Calu3 (cell line): Measurements from ENCODE around the gene TMEM212. TPM values are rescaled to one million over a fixed set of nuclear protein-coding genes. Genes with fewer than 3 reads are reported as not detected.

ENCODE experiments used
- BruUV-seq: library from RNA; stranded (reverse); fragments of 400-500 nt; replicated peaks from 2 replicates; lab custom pipeline; 2021; lab: Mats Ljungman, UMichigan
- CTCF ChIA-PET: fragments of 300-600 bp; sonication (Branson Sonifier 250); formaldehyde crosslinking; loops from one replicate; lab custom pipeline; 2022; ENCODE audit warnings: antibody characterized with exemption; lab: Charles Lee
- DNase-seq: peaks from one replicate; pipeline ENCODE4 v3.0.0; 2022
- H3K27ac Mint-ChIP-seq: one replicate; pipeline ENCODE4 v1.8.0; 2022; ENCODE audit warnings: mixed read lengths; ENCODE audit not compliant: unreplicated experiment
- H3K27me3 Mint-ChIP-seq: one replicate; pipeline ENCODE4 v1.8.0; 2022; ENCODE audit warnings: mixed read lengths; ENCODE audit not compliant: unreplicated experiment
- H3K36me3 Mint-ChIP-seq: one replicate; pipeline ENCODE4 v1.8.0; 2022; ENCODE audit warnings: mild to moderate bottlenecking, moderate library complexity, mixed read lengths; ENCODE audit not compliant: insufficient read depth, unreplicated experiment
- H3K4me1 Mint-ChIP-seq: one replicate; pipeline ENCODE4 v1.8.0; 2022; ENCODE audit warnings: mild to moderate bottlenecking, low read depth, mixed read lengths; ENCODE audit not compliant: unreplicated experiment
- H3K4me3 Mint-ChIP-seq: one replicate; pipeline ENCODE4 v1.8.0; 2022; ENCODE audit warnings: mild to moderate bottlenecking, low read depth, moderate library complexity, mixed read lengths; ENCODE audit not compliant: unreplicated experiment
- H3K9me3 Mint-ChIP-seq: one replicate; pipeline ENCODE4 v1.8.0; 2022; ENCODE audit warnings: low read depth, mixed read lengths; ENCODE audit not compliant: unreplicated experiment
- intact Hi-C: fragments of 100-400 bp; cut with micrococcal nuclease; formaldehyde crosslinking; loops from one replicate; pipeline ENCODE4 v1.10.0; 2022; ENCODE audit not compliant: unreplicated experiment
- total RNA-seq: library from RNA; stranded (reverse); gene quantifications from 2 replicates; pipeline ENCODE4 v1.2.3, GENCODE V29; 2022
- TF ChIP-seq, protein P1 (sequence below): fragments of 200-600 bp; IDR thresholded peaks from one replicate; pipeline ENCODE4 v1.8.0; 2022; ENCODE audit warnings: antibody characterized with exemption; ENCODE audit not compliant: unreplicated experiment

The TMEM212 gene
- total RNA-seq, 1 experiment from 2014 or later: not detected

DNA sequence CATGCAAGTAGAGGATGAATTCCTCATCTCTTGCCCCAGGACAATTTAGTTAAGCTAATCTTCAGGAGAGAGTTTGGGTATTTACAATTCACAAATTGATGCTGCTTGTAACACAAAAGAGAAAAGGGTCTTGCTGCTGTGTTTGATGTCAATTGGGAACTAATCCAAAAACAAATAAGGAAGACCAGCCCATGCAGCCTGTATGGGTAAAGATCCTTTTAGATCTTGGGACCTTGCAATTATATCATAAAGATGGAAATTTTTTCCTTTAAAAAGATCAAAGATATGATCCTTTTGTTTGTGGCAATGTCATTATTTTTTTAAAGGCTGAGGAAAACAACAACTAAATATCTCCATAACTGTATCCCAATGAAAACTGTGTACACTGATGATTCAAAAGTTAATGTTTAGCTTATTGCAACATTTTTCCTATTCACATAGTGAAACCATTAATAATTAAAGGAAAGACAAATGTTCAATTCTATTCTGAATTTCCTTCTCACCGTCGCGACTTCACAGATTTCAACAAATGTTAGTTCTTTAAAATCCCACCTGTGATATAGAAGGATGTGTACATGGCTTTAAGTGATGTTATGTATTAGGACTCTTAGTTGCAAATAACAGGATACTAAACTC is 40.2 kb downstream of the TMEM212 start:
- H3K4me3 Mint-ChIP-seq: peak overlapping the region; percentile 7
- intact Hi-C loops: loop anchor here (2.0 kb wide), 2 partner anchors 53 to 155 kb away; partner anchors contain the start of gene FNDC3B
- CTCF ChIA-PET: interaction anchor here (0.5 to 2.8 kb wide), 12 partner anchors 8 to 458 kb away, joined by 3 to 13 read pairs (median 6); no protein-coding TSS in a partner anchor
- TF ChIP-seq, protein P1, sequence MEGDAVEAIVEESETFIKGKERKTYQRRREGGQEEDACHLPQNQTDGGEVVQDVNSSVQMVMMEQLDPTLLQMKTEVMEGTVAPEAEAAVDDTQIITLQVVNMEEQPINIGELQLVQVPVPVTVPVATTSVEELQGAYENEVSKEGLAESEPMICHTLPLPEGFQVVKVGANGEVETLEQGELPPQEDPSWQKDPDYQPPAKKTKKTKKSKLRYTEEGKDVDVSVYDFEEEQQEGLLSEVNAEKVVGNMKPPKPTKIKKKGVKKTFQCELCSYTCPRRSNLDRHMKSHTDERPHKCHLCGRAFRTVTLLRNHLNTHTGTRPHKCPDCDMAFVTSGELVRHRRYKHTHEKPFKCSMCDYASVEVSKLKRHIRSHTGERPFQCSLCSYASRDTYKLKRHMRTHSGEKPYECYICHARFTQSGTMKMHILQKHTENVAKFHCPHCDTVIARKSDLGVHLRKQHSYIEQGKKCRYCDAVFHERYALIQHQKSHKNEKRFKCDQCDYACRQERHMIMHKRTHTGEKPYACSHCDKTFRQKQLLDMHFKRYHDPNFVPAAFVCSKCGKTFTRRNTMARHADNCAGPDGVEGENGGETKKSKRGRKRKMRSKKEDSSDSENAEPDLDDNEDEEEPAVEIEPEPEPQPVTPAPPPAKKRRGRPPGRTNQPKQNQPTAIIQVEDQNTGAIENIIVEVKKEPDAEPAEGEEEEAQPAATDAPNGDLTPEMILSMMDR: no peak
- peaks cover 73% of the 10 kb centered on the region for H3K4me1 Mint-ChIP-seq
- peaks cover 13% of the 10 kb centered on the region for H3K36me3 Mint-ChIP-seq
- peaks cover 7% of the 10 kb centered on the region for H3K9me3 Mint-ChIP-seq
- BruUV-seq: no TSS peak
- H3K27me3 Mint-ChIP-seq: no peaks in the 10 kb centered on the region
- H3K27ac Mint-ChIP-seq: peak overlapping the region; percentile 72
- no peak for DNase-seq

DNA sequence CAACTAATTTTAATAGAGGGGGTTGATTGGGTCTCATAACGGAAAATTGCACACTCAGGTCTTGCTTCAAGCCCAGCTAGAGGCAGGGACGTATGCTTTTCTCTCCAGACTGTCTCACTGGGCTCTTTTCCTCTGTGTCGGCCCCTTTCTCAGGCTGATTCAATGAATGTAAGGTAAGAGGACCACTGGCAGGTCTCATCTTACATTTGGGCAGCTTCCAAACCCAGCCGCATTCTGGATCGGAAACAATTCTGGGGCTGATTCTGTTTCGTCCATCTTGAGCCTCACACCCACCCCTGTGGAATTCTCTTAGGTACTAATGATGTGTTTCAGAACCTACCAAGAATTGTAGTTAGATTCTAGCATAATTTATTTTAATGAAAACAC is 40.7 kb downstream of the TMEM212 start:
- CTCF ChIA-PET: interaction anchor here (0.5 to 2.8 kb wide), 12 partner anchors 9 to 458 kb away, joined by 3 to 13 read pairs (median 4); no protein-coding TSS in a partner anchor

DNA sequence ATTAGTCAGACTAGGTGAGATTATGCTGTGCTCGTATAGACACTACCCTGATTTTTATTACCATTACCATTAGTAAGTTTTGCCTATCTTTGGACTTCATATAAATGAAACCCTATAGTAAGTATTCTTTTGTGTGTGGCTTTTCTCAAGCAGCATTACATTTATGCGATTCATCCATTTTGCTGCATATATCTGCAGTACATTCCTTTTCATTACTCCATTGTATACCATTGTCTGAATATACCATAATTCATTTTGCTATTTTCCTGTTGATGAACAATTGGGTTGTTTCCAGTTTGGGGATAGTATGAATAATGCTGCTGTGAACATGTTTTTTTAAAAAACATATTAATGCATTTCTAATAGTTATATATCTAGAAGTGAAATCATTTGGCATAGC is 45.3 kb downstream of the TMEM212 start:
- Mint-ChIP-seq H3K36me3 (peaks cover 8% of the 10 kb centered on the region), H3K27me3 (no peaks in the 10 kb centered on the region), H3K27ac (no peak overlapping the region), H3K9me3 (peaks cover 5% of the 10 kb centered on the region), H3K4me3 (no peak overlapping the region), H3K4me1 (peaks cover 45% of the 10 kb centered on the region)
- CTCF ChIA-PET: no interaction called here
- TF ChIP-seq, protein P1: no peak
- BruUV-seq: no TSS peak
- intact Hi-C loops: no loop called here
- DNase-seq: no peak

More for the DNA sequence above, 40.7 kb downstream of the TMEM212 start:
- TSS peak; percentile 90 for BruUV-seq
- DNase-seq: peak; percentile 35
- Mint-ChIP-seq H3K4me1 (peaks cover 68% of the 10 kb centered on the region), H3K27ac (peak overlapping the region; percentile 72), H3K9me3 (peaks cover 7% of the 10 kb centered on the region), H3K27me3 (no peaks in the 10 kb centered on the region), H3K36me3 (peaks cover 13% of the 10 kb centered on the region), H3K4me3 (peak overlapping the region; percentile 7)
- intact Hi-C loops: loop anchor here (2.0 kb wide), 2 partner anchors 53 to 155 kb away; partner anchors contain the start of gene FNDC3B
- TF ChIP-seq, protein P1: no peak

DNA sequence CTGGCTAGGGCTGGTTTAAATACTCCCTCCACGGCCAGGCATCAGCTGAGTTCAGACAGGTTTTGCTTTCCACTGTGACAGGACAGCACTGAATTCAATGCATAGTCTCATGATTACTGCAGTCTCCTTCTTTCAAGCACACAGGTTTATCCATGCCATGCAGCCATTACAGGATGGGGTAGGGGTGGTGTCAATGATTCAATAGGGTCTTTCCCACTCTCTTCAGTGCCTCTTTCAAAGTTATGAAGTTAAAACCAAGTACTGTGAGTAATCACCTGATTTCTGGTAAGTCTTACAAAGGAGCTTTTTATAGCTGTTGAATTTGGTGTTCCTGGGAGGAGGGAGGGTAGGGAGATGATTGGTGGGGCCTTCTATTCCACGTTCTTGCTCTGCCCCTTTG is 47.2 kb downstream of the TMEM212 start:
- TF ChIP-seq, protein P1: no peak
- Mint-ChIP-seq H3K27ac (peak overlapping the region; percentile 58), H3K9me3 (peaks cover 8% of the 10 kb centered on the region), H3K4me3 (no peak overlapping the region), H3K36me3 (no peaks in the 10 kb centered on the region), H3K4me1 (peaks cover 40% of the 10 kb centered on the region), H3K27me3 (no peaks in the 10 kb centered on the region)
- no TSS peak for BruUV-seq
- intact Hi-C loops: no loop called here
- DNase-seq: peak; percentile 30
- CTCF ChIA-PET: interaction anchor here (0.8 to 1.5 kb wide), 4 partner anchors 16 to 149 kb away, joined by 3 to 7 read pairs (median 5); partner anchors contain the start of gene FNDC3B
